ENCODE results near the gene UBE2V1.

UBE2V1 gene

DNA sequence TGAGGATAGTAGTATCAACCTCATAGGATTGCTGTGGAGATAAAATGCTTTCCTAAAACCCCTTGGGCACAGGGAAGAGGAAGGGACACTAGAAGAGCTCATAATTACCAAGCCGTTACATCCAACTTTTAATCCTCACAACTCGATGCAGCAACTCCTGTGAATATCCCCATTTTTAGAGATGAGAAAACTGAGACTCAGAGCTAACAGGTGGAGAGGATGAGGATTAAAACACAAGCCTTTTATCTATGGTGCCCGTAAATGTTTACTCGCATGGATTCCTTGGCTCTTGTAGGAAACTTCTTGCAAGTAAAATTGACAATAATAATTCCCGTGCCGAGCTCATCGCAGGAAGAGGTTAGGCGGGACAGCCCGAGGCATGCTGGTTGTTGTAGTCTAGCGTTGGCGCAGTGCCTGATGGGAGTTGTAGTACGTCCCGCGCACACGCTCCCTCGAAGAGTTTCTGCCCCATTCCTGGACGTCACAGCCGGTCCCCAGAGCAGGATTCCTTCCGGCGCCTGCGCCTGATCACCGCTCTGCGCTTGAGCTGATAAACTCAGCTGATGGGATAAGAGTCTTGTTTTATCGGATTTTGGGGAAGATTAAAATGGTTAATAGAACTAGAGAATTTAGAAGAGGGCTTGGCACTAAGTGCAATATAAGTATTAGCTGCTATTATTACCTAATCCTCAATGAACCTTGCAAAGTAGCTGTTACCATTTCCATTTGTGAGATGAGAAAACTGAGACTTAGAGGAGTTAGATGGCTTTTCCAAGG is 2.8 kb upstream of the UBE2V1 start:
- DNase-seq (ENCODE audit: extremely low spot score): peak; percentile 91
- CTCF ChIA-PET: interaction anchor here (0.6 to 1.5 kb wide), 8 partner anchors 10 to 472 kb away, joined by 3 to 6 read pairs (median 4); no protein-coding TSS in a partner anchor
- TF ChIP-seq PKNOX1 (IDR thresholded peaks at IDR 0.05) (no peak), L3MBTL2 (conservative IDR thresholded peaks at IDR 0.05) (0 out of 2 replicates have a peak, but pooled peaks have one; percentile 41)
- POLR2A ChIA-PET: interaction anchor here (0.7 to 5.3 kb wide), 30 partner anchors 8 to 285 kb away, joined by 3 to 50 read pairs (median 4); partner anchors contain the start of gene PEDS1

GRCh38 chr20:50115041-50115512 is 2.1 kb upstream of the UBE2V1 start:
- ChIA-PET POLR2A (interaction anchor here (0.7 to 5.3 kb wide), 23 partner anchors 8 to 170 kb away, joined by 3 to 50 read pairs (median 5); partner anchors contain the start of gene PEDS1), CTCF (interaction anchor here (0.6 to 1.5 kb wide), 5 partner anchors 9 to 473 kb away, joined by 3 to 6 read pairs (median 4); no protein-coding TSS in a partner anchor)
- no peak for DNase-seq (ENCODE audit: extremely low spot score)
- TF ChIP-seq NFRKB (IDR thresholded peaks at IDR 0.05) (no peak), SP1 (IDR thresholded peaks at IDR 0.05) (no peak), CTBP1 (IDR thresholded peaks at IDR 0.05; ENCODE audit: borderline replicate concordance) (no peak), TARDBP (IDR thresholded peaks at IDR 0.05) (no peak), ARNT (IDR thresholded peaks at IDR 0.05) (no peak)

DNA sequence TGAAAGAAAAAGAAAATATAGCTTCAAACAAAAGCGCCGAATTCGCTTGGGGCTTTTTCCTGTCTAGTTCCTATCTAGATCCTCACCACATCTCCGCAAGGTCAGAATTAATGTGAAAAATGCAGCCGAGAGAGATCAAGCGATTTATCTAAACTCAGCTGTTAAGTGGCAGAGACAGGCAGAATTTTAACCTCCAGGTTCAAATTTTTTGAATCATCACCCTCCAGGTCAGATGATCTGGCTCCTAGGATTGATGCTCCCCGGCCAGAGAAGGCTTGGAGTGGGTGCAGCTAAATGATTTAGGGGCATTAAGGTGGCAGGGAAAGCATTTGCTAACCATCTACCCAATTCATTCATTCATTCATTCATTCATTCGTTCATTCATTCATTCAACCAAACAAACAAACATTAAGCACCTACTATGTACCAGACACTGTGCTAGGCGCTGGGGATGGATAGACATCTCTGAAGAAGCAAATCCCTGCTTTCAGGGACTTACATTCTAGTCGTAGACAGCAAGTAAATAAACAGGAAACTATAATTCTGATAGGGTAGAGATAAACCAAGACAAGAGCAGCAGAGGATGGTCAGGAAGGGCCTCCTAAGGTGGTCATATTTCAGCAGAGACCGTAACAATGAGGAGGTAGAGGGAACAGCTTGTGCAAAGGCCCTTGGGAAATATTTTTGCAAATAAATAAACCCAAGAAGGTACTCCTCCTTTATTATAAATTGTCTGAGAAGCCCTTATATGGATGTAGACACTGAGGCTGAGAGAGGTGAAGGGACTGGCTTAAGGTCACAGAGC is 672 bp upstream of the UBE2V1 start:
- no peak for DNase-seq (ENCODE audit: extremely low spot score)
- CTCF ChIA-PET: interaction anchor here (0.6 to 1.0 kb wide), 2 partner anchors 41 to 42 kb away, joined by 3 read pairs; no protein-coding TSS in a partner anchor
- TF ChIP-seq L3MBTL2 (conservative IDR thresholded peaks at IDR 0.05) (0 out of 2 replicates have a peak, but pooled peaks have one; percentile 0), FOXK2 (IDR thresholded peaks at IDR 0.05) (no peak)
- POLR2A ChIA-PET: interaction anchor here (0.8 to 5.3 kb wide), 4 partner anchors 14 to 176 kb away, joined by 3 to 50 read pairs (median 10); partner anchors contain the start of gene PEDS1

DNA sequence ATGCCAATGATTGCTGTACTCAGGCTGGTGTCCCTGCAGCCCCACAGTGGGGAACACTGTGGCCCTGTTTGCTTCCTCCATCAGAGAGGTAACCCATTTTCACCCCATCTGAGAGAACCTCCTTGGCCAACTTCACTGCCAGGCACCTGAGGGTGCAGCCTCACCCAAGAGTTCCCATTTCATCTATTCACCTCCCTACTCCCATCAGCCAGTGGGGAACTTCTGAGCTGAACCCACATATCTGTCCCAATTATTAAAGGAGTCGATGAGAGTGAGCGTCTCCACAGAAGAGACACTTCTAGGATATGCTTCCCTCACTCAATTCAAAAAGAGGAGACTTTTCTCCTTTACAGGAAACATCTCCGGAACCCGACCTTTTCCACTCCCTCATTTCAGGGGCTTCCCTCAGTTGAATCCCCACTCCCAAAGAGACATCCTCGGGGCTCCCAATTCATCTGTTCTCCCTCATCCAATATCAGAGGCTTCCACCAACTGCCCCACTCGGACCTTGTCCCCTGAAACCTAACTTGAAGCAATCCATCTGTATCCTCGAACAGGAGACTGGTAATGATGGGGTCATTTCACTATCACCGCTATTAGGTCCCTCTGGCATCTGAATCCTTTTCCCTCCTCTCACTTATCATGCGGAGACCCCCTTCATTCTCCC is 988 bp downstream of the UBE2V1 start:
- TF ChIP-seq SP1 (IDR thresholded peaks at IDR 0.05): no peak
- TF ChIP-seq FOXA1 (IDR thresholded peaks at IDR 0.05): no peak
- TF ChIP-seq TARDBP (IDR thresholded peaks at IDR 0.05): no peak
- TF ChIP-seq HDGF (IDR thresholded peaks at IDR 0.05; ENCODE audit: borderline replicate concordance): no peak
- TF ChIP-seq ZNF384 (IDR thresholded peaks at IDR 0.05): no peak
- no peak for TF ChIP-seq NFRKB (IDR thresholded peaks at IDR 0.05)
- TF ChIP-seq ARNT (IDR thresholded peaks at IDR 0.05): no peak
- no peak for TF ChIP-seq ELF4 (IDR thresholded peaks at IDR 0.05)
- no peak for TF ChIP-seq SUZ12 (IDR thresholded peaks at IDR 0.05)
- TF ChIP-seq L3MBTL2 (conservative IDR thresholded peaks at IDR 0.05): no peak
- no peak for TF ChIP-seq FOXM1 (IDR thresholded peaks at IDR 0.05; ENCODE audit: borderline replicate concordance)
- no peak for TF ChIP-seq PKNOX1 (IDR thresholded peaks at IDR 0.05)
- POLR2A ChIA-PET: interaction anchor here (0.9 to 5.3 kb wide), 3 partner anchors 12 to 399 kb away, joined by 3 to 50 read pairs (median 7); partner anchors contain the start of genes PEDS1 and PTPN1
- CTCF ChIA-PET: no interaction called here
- DNase-seq (ENCODE audit: extremely low spot score): no peak

DNA sequence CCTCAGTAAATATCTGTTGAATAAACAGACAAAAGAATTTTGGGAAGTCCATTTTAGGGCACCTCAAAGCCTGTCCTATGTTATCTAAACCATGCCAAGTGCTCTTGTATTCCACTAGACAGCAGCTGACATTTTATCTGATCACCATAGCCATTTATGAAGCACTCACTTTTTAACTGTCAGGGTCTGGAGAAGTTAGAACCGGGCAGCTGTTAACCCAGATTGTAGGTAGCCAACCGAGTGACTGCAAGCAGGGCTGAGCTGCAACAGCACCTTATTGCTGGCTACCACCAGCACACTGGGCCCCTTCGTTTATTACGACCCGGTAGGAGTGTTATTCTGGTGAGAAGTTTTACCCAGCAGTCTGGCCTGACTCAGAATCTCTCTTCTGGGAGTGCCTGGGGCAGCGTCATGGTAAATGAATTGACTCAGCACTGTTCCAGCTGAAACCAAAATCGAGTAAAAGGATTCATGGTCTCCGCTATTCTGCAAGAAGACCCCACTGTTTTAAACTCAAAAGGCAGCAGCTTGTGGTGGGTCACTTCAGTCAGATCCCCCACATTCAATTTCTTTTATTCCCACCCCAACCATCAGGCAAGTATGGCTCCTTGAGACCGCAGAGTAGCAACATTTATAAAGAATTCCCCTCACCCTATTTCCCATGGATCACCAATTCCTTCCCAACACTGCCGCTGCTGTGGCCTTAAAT is 1.7 kb downstream of the UBE2V1 start:
- TF ChIP-seq LEF1 (IDR thresholded peaks at IDR 0.05; ENCODE audit: borderline replicate concordance) (no peak), BHLHE40 (IDR thresholded peaks at IDR 0.05; ENCODE audit: borderline replicate concordance) (no peak), SUZ12 (IDR thresholded peaks at IDR 0.05) (no peak), TARDBP (IDR thresholded peaks at IDR 0.05) (no peak), NFRKB (IDR thresholded peaks at IDR 0.05) (no peak), ZNF384 (IDR thresholded peaks at IDR 0.05) (no peak), CTBP1 (IDR thresholded peaks at IDR 0.05; ENCODE audit: borderline replicate concordance) (no peak)
- no peak for DNase-seq (ENCODE audit: extremely low spot score)
- CTCF ChIA-PET: interaction anchor here (0.9 kb wide), 1 partner anchor 131 kb away, joined by 3 read pairs; no protein-coding TSS in a partner anchor
- POLR2A ChIA-PET: interaction anchor here (0.9 to 2.3 kb wide), 2 partner anchors 43 to 399 kb away, joined by 3 to 7 read pairs; partner anchors contain the start of genes PEDS1 and PTPN1
